Activated CD8-positive, alpha-beta memory T cell treated with anti-CD3 and anti-CD28 coated beads, Interleukin-2, amount 50 U/mL, for 24 hours (primary cell): ENCODE data around the gene OR13D1.
"Not testable (repeated sequence)": the region's sequence is repeated elsewhere in the genome, so short reads cannot be mapped to it uniquely, and the experiment has no call there.

Experiments used
- DNase-seq: peaks from one replicate; pipeline ENCODE4 v3.0.0-alpha.2; 2020; ENCODE audit errors: extremely low read depth

OR13D1 gene

GRCh38 chr9:104694218-104694617 lies at the start of gene OR13D1:
OR13D1 (plus strand) TSS chr9:104694518; CDS start chr9:104694518, 0 bp downstream.
- no peak for DNase-seq

- no peak for DNase-seq
Measured at GRCh38 chr9:104658496-104659195, 35.7 kb upstream of the OR13D1 start.

- no peak for DNase-seq
Measured at GRCh38 chr9:104675611-104676010, 18.7 kb upstream of the OR13D1 start.

- DNase-seq: no peak
Measured at GRCh38 chr9:104682642-104683041, 11.7 kb upstream of the OR13D1 start.

- DNase-seq: no peak
Measured at GRCh38 chr9:104686081-104686480, 8.2 kb upstream of the OR13D1 start.

- DNase-seq: no peak
Measured at GRCh38 chr9:104700306-104700705, 6.0 kb downstream of the OR13D1 start.

- not testable (repeated sequence) for DNase-seq
Measured at GRCh38 chr9:104708737-104709136, 14.4 kb downstream of the OR13D1 start.

GRCh38 chr9:104711604-104712003 lies 17.3 kb downstream of the OR13D1 start:
- DNase-seq: no peak

- no peak for DNase-seq
Measured at GRCh38 chr9:104725014-104725413, 30.7 kb downstream of the OR13D1 start.

GRCh38 chr9:104738452-104738851 lies 44.1 kb downstream of the OR13D1 start:
- no peak for DNase-seq

- DNase-seq: no peak
Measured at GRCh38 chr9:104740621-104741020, 46.3 kb downstream of the OR13D1 start.

- DNase-seq: no peak
Measured at GRCh38 chr9:104743376-104743985, 49.2 kb downstream of the OR13D1 start.
